Measurements from ENCODE around the gene TMCO2. TPM values are rescaled to one million over a fixed set of nuclear protein-coding genes. Genes with fewer than 3 reads are reported as not detected.

Gene TMCO2
- total RNA-seq, 1 donor from 2014 or later: 0.54 TPM

DNA sequence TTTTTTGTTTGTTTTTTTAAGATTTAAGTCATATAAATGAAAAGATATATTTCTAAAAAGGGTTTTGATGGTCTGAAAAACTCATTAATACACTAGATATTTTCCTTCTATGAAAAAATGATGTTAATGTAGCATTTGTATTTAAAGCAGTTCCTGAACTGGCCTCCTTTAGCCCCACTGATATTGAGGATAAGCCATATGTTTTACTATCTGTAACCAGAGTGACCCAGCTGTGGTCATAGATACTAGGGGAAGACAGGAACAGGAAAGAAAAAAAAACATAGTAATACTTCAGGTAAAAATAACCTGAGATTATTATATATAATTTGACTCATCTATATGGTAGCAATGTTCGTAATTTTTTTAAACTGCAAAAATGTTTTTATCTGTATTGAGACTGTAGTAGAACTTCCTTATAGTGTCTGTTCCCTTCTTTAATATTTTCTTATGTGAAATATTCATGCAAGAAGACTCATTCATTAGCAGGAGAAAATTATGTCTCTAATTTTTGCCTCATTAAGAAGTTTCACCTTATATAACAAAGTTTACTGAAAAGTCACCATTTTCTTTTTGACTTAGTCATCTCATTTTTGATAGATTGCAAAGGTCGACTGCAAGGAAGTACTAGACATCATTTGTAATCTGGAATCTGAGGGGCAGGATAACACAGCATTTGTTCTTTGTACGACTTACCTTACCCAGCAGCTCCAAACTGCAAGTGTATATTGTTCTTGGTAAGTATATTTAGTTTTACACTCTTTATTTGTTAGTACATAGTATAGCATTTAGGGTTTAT lies 25.6 kb upstream of the TMCO2 start:
- no peaks in the 10 kb centered on the region for H3K9me3 Mint-ChIP-seq (ENCODE audit: unreplicated experiment)
- no peak overlapping the region for H3K4me3 Mint-ChIP-seq (ENCODE audit: unreplicated experiment)
- peaks cover 6% of the 10 kb centered on the region for H3K36me3 Mint-ChIP-seq (ENCODE audit: low read depth, unreplicated experiment)
- no peaks in the 10 kb centered on the region for H3K4me1 Mint-ChIP-seq (ENCODE audit: unreplicated experiment)
- H3K27ac Mint-ChIP-seq (ENCODE audit: unreplicated experiment): no peak overlapping the region
- DNase-seq (ENCODE audit: low spot score): no peak
- peaks cover 1% of the 10 kb centered on the region for H3K27me3 Mint-ChIP-seq (ENCODE audit: unreplicated experiment)
- TF ChIP-seq, protein P1, sequence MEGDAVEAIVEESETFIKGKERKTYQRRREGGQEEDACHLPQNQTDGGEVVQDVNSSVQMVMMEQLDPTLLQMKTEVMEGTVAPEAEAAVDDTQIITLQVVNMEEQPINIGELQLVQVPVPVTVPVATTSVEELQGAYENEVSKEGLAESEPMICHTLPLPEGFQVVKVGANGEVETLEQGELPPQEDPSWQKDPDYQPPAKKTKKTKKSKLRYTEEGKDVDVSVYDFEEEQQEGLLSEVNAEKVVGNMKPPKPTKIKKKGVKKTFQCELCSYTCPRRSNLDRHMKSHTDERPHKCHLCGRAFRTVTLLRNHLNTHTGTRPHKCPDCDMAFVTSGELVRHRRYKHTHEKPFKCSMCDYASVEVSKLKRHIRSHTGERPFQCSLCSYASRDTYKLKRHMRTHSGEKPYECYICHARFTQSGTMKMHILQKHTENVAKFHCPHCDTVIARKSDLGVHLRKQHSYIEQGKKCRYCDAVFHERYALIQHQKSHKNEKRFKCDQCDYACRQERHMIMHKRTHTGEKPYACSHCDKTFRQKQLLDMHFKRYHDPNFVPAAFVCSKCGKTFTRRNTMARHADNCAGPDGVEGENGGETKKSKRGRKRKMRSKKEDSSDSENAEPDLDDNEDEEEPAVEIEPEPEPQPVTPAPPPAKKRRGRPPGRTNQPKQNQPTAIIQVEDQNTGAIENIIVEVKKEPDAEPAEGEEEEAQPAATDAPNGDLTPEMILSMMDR (IDR thresholded peaks at IDR 0.05; ENCODE audit: unreplicated experiment): no peak

DNA sequence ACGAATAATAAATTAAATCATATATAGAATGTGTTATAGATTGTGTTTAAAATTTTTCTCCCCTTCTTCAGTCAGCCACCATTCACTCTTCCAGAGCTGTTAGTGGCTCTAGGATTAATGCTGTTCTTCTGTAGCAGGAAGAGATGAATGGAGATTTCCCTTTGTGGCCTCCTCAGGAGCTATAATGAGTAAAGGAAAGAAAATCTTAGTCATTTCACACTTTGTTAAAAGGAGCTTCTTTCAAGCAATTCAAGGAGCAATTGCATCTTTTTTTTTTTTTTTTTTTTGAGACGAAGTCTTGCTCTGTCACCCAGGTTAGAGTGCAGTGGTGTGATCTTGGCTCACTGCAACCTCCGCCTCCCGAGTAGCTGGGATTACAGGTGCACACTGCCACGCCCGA lies 23.7 kb upstream of the TMCO2 start:
- no peaks in the 10 kb centered on the region for H3K4me1 Mint-ChIP-seq (ENCODE audit: unreplicated experiment)
- TF ChIP-seq, protein P1 (IDR thresholded peaks at IDR 0.05; ENCODE audit: unreplicated experiment): no peak
- no peak overlapping the region for H3K27ac Mint-ChIP-seq (ENCODE audit: unreplicated experiment)
- H3K9me3 Mint-ChIP-seq (ENCODE audit: unreplicated experiment): no peaks in the 10 kb centered on the region
- no peaks in the 10 kb centered on the region for H3K36me3 Mint-ChIP-seq (ENCODE audit: low read depth, unreplicated experiment)
- DNase-seq (ENCODE audit: low spot score): no peak
- H3K4me3 Mint-ChIP-seq (ENCODE audit: unreplicated experiment): no peak overlapping the region
- peaks cover 1% of the 10 kb centered on the region for H3K27me3 Mint-ChIP-seq (ENCODE audit: unreplicated experiment)

DNA sequence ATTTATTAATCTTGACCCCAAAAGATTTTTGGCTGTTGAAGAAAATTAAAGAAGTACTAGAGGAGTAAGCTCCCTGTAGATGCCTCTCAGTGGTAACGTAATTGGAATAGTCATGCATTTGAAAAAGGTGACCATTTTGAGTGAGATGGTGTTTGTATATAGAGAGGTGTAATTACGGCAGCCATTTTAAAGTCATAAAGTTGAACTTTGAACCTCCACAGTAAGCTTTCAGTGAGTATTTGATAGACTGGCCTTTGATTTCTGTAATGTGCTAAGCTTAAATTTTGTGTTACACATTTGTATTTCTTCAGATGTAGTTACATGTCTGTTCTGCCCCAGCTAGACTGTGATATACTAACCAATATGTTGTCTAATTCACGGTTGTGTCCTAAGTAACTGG lies 21.5 kb upstream of the TMCO2 start:
- H3K4me3 Mint-ChIP-seq (ENCODE audit: unreplicated experiment): no peak overlapping the region
- no peaks in the 10 kb centered on the region for H3K4me1 Mint-ChIP-seq (ENCODE audit: unreplicated experiment)
- H3K27me3 Mint-ChIP-seq (ENCODE audit: unreplicated experiment): no peaks in the 10 kb centered on the region
- DNase-seq (ENCODE audit: low spot score): no peak
- TF ChIP-seq, protein P1 (IDR thresholded peaks at IDR 0.05; ENCODE audit: unreplicated experiment): no peak
- no peaks in the 10 kb centered on the region for H3K36me3 Mint-ChIP-seq (ENCODE audit: low read depth, unreplicated experiment)
- no peaks in the 10 kb centered on the region for H3K9me3 Mint-ChIP-seq (ENCODE audit: unreplicated experiment)
- no peak overlapping the region for H3K27ac Mint-ChIP-seq (ENCODE audit: unreplicated experiment)

- H3K9me3 Mint-ChIP-seq (ENCODE audit: unreplicated experiment): no peaks in the 10 kb centered on the region
Measured at GRCh38 chr1:40232444-40232843, 15.3 kb upstream of the TMCO2 start.

DNA sequence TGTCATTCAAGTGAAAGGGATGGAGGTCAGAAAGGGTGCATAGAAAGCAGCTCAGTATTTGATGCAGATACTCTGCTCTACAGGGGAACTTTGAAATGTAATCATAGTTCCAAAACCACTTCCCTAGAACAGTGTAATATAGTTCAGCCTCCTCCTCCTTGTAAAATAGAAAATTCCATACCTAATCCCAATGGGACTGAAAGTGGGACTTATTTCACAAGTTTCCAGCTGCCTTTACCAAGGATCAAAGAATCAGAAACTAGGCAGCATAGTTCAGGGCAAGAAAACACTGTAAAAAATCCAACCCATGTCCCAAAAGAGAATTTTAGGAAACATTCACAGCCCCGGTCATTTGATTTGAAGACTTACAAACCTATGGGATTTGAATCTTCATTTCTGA lies 8.1 kb upstream of the TMCO2 start:
- Mint-ChIP-seq H3K27me3 (ENCODE audit: unreplicated experiment) (no peaks in the 10 kb centered on the region), H3K36me3 (ENCODE audit: low read depth, unreplicated experiment) (peaks cover 20% of the 10 kb centered on the region), H3K9me3 (ENCODE audit: unreplicated experiment) (no peaks in the 10 kb centered on the region), H3K27ac (ENCODE audit: unreplicated experiment) (no peak overlapping the region), H3K4me3 (ENCODE audit: unreplicated experiment) (no peak overlapping the region), H3K4me1 (ENCODE audit: unreplicated experiment) (no peaks in the 10 kb centered on the region)
- DNase-seq (ENCODE audit: low spot score): no peak
- TF ChIP-seq, protein P1 (IDR thresholded peaks at IDR 0.05; ENCODE audit: unreplicated experiment): no peak

More at GRCh38 chr1:40232444-40232843, 15.3 kb upstream of the TMCO2 start:
- Mint-ChIP-seq H3K4me3 (ENCODE audit: unreplicated experiment) (no peak overlapping the region), H3K36me3 (ENCODE audit: low read depth, unreplicated experiment) (peaks cover 14% of the 10 kb centered on the region), H3K27me3 (ENCODE audit: unreplicated experiment) (no peaks in the 10 kb centered on the region), H3K27ac (ENCODE audit: unreplicated experiment) (no peak overlapping the region), H3K4me1 (ENCODE audit: unreplicated experiment) (no peaks in the 10 kb centered on the region)
- TF ChIP-seq, protein P1 (IDR thresholded peaks at IDR 0.05; ENCODE audit: unreplicated experiment): no peak
- DNase-seq (ENCODE audit: low spot score): no peak
